Osteoblast (primary cell): Measurements from ENCODE around the gene GCNT1. TPM values are rescaled to one million over a fixed set of nuclear protein-coding genes. Genes with fewer than 3 reads are reported as not detected.

ENCODE experiments used
- DNase-seq: peaks from one replicate; pipeline ENCODE4 v3.0.0; 2011; ENCODE audit warnings: low spot score, mixed read lengths; ENCODE audit not compliant: insufficient read length; ENCODE audit errors: missing footprints
- H2AFZ ChIP-seq: 2 replicates; pipeline ENCODE4 v1.6.0; 2011; ENCODE audit warnings: mild to moderate bottlenecking, low read length
- H3K27ac ChIP-seq: 2 replicates; pipeline ENCODE4 v1.5.1; 2011; ENCODE audit warnings: mild to moderate bottlenecking, low read depth, low read length, moderate library complexity
- H3K27me3 ChIP-seq: 2 replicates; pipeline ENCODE4 v1.6.0; 2012; ENCODE audit warnings: mild to moderate bottlenecking, control low read depth, inconsistent platforms, low read length, moderate library complexity; ENCODE audit not compliant: insufficient read depth
- H3K36me3 ChIP-seq: 2 replicates; pipeline ENCODE4 v1.5.1; 2011; ENCODE audit warnings: mild to moderate bottlenecking, low read length, control low read depth, moderate library complexity; ENCODE audit not compliant: insufficient read depth
- H3K4me1 ChIP-seq: 2 replicates; pipeline ENCODE4 v1.5.1; 2011; ENCODE audit warnings: mild to moderate bottlenecking, low read length, control low read depth, moderate library complexity; ENCODE audit not compliant: insufficient read depth
- H3K4me2 ChIP-seq: 2 replicates; pipeline ENCODE4 v1.6.0; 2011; ENCODE audit warnings: mild to moderate bottlenecking, low read length; ENCODE audit not compliant: insufficient read depth
- H3K4me3 ChIP-seq: fragments of 200-600 bp; sonication (generic); 3 replicates; pipeline ENCODE4 v1.5.1; 2012; ENCODE audit warnings: mild to moderate bottlenecking, low read length, inconsistent platforms; ENCODE audit not compliant: insufficient read depth
- H3K79me2 ChIP-seq: 2 replicates; pipeline ENCODE4 v1.6.0; 2012; ENCODE audit warnings: mild to moderate bottlenecking, low read length, control low read depth, inconsistent platforms; ENCODE audit not compliant: insufficient read depth
- H3K9me3 ChIP-seq: 2 replicates; pipeline ENCODE4 v1.5.1; 2011; ENCODE audit warnings: low read depth, low read length, control low read depth
- H4K20me1 ChIP-seq: 2 replicates; pipeline ENCODE4 v1.6.0; 2012; ENCODE audit warnings: mild to moderate bottlenecking, low read length, control low read depth; ENCODE audit not compliant: insufficient read depth
- CTCF ChIP-seq: IDR thresholded peaks from 2 replicates; pipeline ENCODE4 v1.5.1; 2011; ENCODE audit warnings: mild to moderate bottlenecking, low read depth, low read length, moderate library complexity; ENCODE audit errors: extremely low read depth
- total RNA-seq: library from RNA; depleted of rRNA; stranded (reverse); fragments of >200 nt; gene quantifications from 2 replicates; pipeline ENCODE4 v1.2.3, GENCODE V29; 2012

GCNT1 gene
- total RNA-seq, 1 donor = 109 TPM

GRCh38 chr9:76500061-76500460 lies 41.1 kb downstream of the GCNT1 start:
- no peak for TF ChIP-seq CTCF
- H3K27me3 ChIP-seq = no peaks in the 10 kb centered on the region

GRCh38 chr9:76502746-76503145 lies 43.8 kb downstream of the GCNT1 start:
- no peak for TF ChIP-seq CTCF
- H3K27me3 ChIP-seq = no peaks in the 10 kb centered on the region
- H3K9me3 ChIP-seq = no peaks in the 10 kb centered on the region
- H3K36me3 ChIP-seq = peaks cover 63% of the 10 kb centered on the region
- no peak for DNase-seq
- H3K4me1 ChIP-seq = peaks cover 32% of the 10 kb centered on the region
- no peak overlapping the region for H2AFZ ChIP-seq
- H3K27ac ChIP-seq = no peak overlapping the region
- peaks cover 68% of the 10 kb centered on the region for H3K79me2 ChIP-seq
- peaks cover 6% of the 10 kb centered on the region for H4K20me1 ChIP-seq
- H3K4me2 ChIP-seq = no peak overlapping the region
- H3K4me3 ChIP-seq = no peak overlapping the region

More at GRCh38 chr9:76500061-76500460, 41.1 kb downstream of the GCNT1 start:
- Histone ChIP-seq H3K79me2 (peaks cover 91% of the 10 kb centered on the region), H3K27ac (no peak overlapping the region), H2AFZ (no peak overlapping the region), H3K4me1 (peaks cover 32% of the 10 kb centered on the region), H3K36me3 (peaks cover 69% of the 10 kb centered on the region), H4K20me1 (peaks cover 9% of the 10 kb centered on the region), H3K9me3 (no peaks in the 10 kb centered on the region), H3K4me2 (peak overlapping the region; percentile 10), H3K4me3 (no peak overlapping the region)
- DNase-seq = no peak

GRCh38 chr9:76510041-76510440 lies 51.1 kb downstream of the GCNT1 start:
- Histone ChIP-seq H3K4me2 (no peak overlapping the region), H3K79me2 (peaks cover 4% of the 10 kb centered on the region)

GRCh38 chr9:76510446-76510845 lies 51.5 kb downstream of the GCNT1 start:
- H3K4me2 ChIP-seq = no peak overlapping the region

More at GRCh38 chr9:76510041-76510440, 51.1 kb downstream of the GCNT1 start:
- Histone ChIP-seq H3K36me3 (peaks cover 17% of the 10 kb centered on the region), H3K27ac (no peak overlapping the region), H3K27me3 (no peaks in the 10 kb centered on the region), H4K20me1 (no peaks in the 10 kb centered on the region), H3K4me1 (peaks cover 14% of the 10 kb centered on the region), H2AFZ (no peak overlapping the region), H3K4me3 (no peak overlapping the region), H3K9me3 (no peaks in the 10 kb centered on the region)
- TF ChIP-seq CTCF = no peak
- DNase-seq = peak; percentile 56

More at GRCh38 chr9:76510446-76510845, 51.5 kb downstream of the GCNT1 start:
- H3K27ac ChIP-seq = no peak overlapping the region
- no peaks in the 10 kb centered on the region for H3K9me3 ChIP-seq
- H2AFZ ChIP-seq = no peak overlapping the region
- peaks cover 15% of the 10 kb centered on the region for H3K36me3 ChIP-seq
- no peaks in the 10 kb centered on the region for H3K27me3 ChIP-seq
- no peak overlapping the region for H3K4me3 ChIP-seq
- no peak for TF ChIP-seq CTCF
- no peaks in the 10 kb centered on the region for H3K79me2 ChIP-seq
- no peaks in the 10 kb centered on the region for H4K20me1 ChIP-seq
- no peak for DNase-seq
- peaks cover 14% of the 10 kb centered on the region for H3K4me1 ChIP-seq
